Calu3 (cell line): Measurements from ENCODE around the gene FGF19. TPM values are rescaled to one million over a fixed set of nuclear protein-coding genes. Genes with fewer than 3 reads are reported as not detected.

ENCODE experiments used
- BruUV-seq: library from RNA; stranded (reverse); fragments of 400-500 nt; replicated peaks from 2 replicates; lab custom pipeline; 2021; lab: Mats Ljungman, UMichigan
- CTCF ChIA-PET: fragments of 300-600 bp; sonication (Branson Sonifier 250); formaldehyde crosslinking; loops from one replicate; lab custom pipeline; 2022; ENCODE audit warnings: antibody characterized with exemption; lab: Charles Lee
- DNase-seq: peaks from one replicate; pipeline ENCODE4 v3.0.0; 2022
- H3K27ac Mint-ChIP-seq: one replicate; pipeline ENCODE4 v1.8.0; 2022; ENCODE audit warnings: mixed read lengths; ENCODE audit not compliant: unreplicated experiment
- H3K27me3 Mint-ChIP-seq: one replicate; pipeline ENCODE4 v1.8.0; 2022; ENCODE audit warnings: mixed read lengths; ENCODE audit not compliant: unreplicated experiment
- H3K36me3 Mint-ChIP-seq: one replicate; pipeline ENCODE4 v1.8.0; 2022; ENCODE audit warnings: mild to moderate bottlenecking, moderate library complexity, mixed read lengths; ENCODE audit not compliant: insufficient read depth, unreplicated experiment
- H3K4me1 Mint-ChIP-seq: one replicate; pipeline ENCODE4 v1.8.0; 2022; ENCODE audit warnings: mild to moderate bottlenecking, low read depth, mixed read lengths; ENCODE audit not compliant: unreplicated experiment
- H3K4me3 Mint-ChIP-seq: one replicate; pipeline ENCODE4 v1.8.0; 2022; ENCODE audit warnings: mild to moderate bottlenecking, low read depth, moderate library complexity, mixed read lengths; ENCODE audit not compliant: unreplicated experiment
- H3K9me3 Mint-ChIP-seq: one replicate; pipeline ENCODE4 v1.8.0; 2022; ENCODE audit warnings: low read depth, mixed read lengths; ENCODE audit not compliant: unreplicated experiment
- CTCF ChIP-seq: fragments of 200-600 bp; IDR thresholded peaks from one replicate; pipeline ENCODE4 v1.8.0; 2022; ENCODE audit warnings: antibody characterized with exemption; ENCODE audit not compliant: unreplicated experiment
- intact Hi-C: fragments of 100-400 bp; cut with micrococcal nuclease; formaldehyde crosslinking; loops from one replicate; pipeline ENCODE4 v1.10.0; 2022; ENCODE audit not compliant: unreplicated experiment
- total RNA-seq: library from RNA; stranded (reverse); gene quantifications from 2 replicates; pipeline ENCODE4 v1.2.3, GENCODE V29; 2022

Gene FGF19
- total RNA-seq, 1 experiment from 2014 or later, result 1.4 TPM

DNA sequence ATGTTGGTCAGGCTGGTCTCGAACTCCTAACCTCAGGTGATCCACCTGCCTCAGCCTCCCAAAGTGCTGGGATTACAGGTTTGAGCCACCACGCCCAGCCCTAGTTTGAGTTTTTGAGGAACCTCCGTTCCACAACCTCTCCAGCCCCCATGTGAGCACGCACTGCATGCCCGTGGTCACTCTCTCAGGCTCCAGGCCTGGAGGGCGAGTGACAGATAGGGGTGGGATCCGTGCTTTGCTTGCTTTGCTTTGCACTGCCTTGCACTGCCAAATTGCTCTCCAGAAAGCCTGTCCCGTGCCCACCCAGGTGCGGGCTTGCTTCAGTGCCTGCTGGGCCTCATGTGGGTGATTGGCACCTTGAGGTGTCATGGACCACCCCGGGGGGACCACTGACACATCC, 41.4 kb upstream of the FGF19 start:
- no peak for TF ChIP-seq CTCF
- intact Hi-C loops, result no loop called here
- DNase-seq, result no peak
- H3K36me3 Mint-ChIP-seq, result peaks cover 9% of the 10 kb centered on the region
- CTCF ChIA-PET, result interaction anchor here (0.7 kb wide), 2 partner anchors 13 to 394 kb away, joined by 3 to 4 read pairs; no protein-coding TSS in a partner anchor
- H3K27me3 Mint-ChIP-seq, result peaks cover 78% of the 10 kb centered on the region
- no peak overlapping the region for H3K4me3 Mint-ChIP-seq
- H3K4me1 Mint-ChIP-seq, result peaks cover 10% of the 10 kb centered on the region
- H3K9me3 Mint-ChIP-seq, result no peaks in the 10 kb centered on the region
- no peak overlapping the region for H3K27ac Mint-ChIP-seq
- BruUV-seq, result no TSS peak

DNA sequence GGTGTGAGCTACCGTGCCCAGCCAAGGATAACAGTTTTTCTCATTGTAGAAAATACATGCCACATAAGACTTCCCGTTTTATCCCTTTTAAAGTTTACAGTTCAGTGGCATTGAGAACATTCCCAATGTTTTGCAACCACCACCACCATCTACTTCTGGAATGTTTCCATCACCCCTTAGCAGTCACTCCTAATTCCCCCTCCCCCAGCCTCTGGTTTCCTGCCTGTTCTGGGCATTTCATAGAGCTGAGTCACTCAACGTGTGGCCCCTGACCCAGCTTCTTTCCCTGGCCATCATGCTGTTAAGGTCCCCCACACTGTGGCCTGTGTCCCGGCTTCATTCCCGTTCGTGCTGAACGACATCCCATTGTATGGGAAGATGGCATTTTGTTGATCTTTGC, 40.6 kb upstream of the FGF19 start:
- Mint-ChIP-seq H3K36me3 (peaks cover 9% of the 10 kb centered on the region), H3K4me3 (no peak overlapping the region), H3K27me3 (peaks cover 85% of the 10 kb centered on the region), H3K9me3 (no peaks in the 10 kb centered on the region), H3K4me1 (peaks cover 10% of the 10 kb centered on the region), H3K27ac (no peak overlapping the region)
- intact Hi-C loops, result no loop called here
- peak; percentile 22 for DNase-seq
- BruUV-seq, result no TSS peak
- no peak for TF ChIP-seq CTCF
- CTCF ChIA-PET, result interaction anchor here (0.5 kb wide), 1 partner anchor 368 kb away, joined by 4 read pairs; no protein-coding TSS in a partner anchor

DNA sequence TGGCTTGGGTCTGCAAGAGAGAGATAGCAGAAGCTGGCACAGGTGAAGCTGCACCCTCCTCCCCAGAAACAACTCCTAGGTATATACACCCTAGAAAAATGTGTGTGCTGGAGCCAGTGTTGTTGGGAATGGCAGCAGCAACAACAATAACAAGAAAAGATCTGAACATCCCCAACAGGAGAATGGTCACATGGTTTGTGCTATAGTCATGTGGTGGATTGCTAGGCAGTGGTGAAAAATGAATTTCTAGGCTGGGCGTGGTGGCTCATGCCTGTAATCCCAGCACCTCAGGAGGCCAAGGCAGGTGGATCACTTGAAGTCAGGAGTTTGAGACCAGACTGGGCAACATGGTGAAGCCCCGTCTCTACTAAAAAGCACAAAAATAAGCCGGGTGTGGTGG, 31.0 kb upstream of the FGF19 start:
- peaks cover 11% of the 10 kb centered on the region for H3K4me1 Mint-ChIP-seq
- no TSS peak for BruUV-seq
- TF ChIP-seq CTCF, result no peak
- no peak for DNase-seq
- CTCF ChIA-PET, result no interaction called here
- no peak overlapping the region for H3K27ac Mint-ChIP-seq
- no peaks in the 10 kb centered on the region for H3K9me3 Mint-ChIP-seq
- intact Hi-C loops, result no loop called here
- H3K4me3 Mint-ChIP-seq, result no peak overlapping the region
- H3K36me3 Mint-ChIP-seq, result no peaks in the 10 kb centered on the region
- peaks cover 77% of the 10 kb centered on the region for H3K27me3 Mint-ChIP-seq

- Mint-ChIP-seq H3K36me3 (no peaks in the 10 kb centered on the region), H3K27ac (no peak overlapping the region), H3K4me3 (no peak overlapping the region), H3K4me1 (peaks cover 11% of the 10 kb centered on the region), H3K9me3 (no peaks in the 10 kb centered on the region), H3K27me3 (peaks cover 77% of the 10 kb centered on the region)
- TF ChIP-seq CTCF, result no peak
- intact Hi-C loops, result no loop called here
- CTCF ChIA-PET, result no interaction called here
- DNase-seq, result no peak
- no TSS peak for BruUV-seq
Measured at GRCh38 chr11:69734367-69734766, 30.5 kb upstream of the FGF19 start.
